K562 (cell line): Measurements from ENCODE around the gene ACSF2. TPM values are rescaled to one million over a fixed set of nuclear protein-coding genes. Genes with fewer than 3 reads are reported as not detected.

Experiments used
- ATAC-seq: fragments of 200-7000 bp; cut with Tn5 transposase; 3 replicates; pipeline ENCODE4 v1.9.1; 2020; ENCODE audit warnings: moderate library complexity
- BruUV-seq: library from RNA; stranded (reverse); fragments of 400-500 nt; replicated peaks from 2 replicates; lab custom pipeline; 2021; lab: Mats Ljungman, UMichigan
- CTCF ChIA-PET: fragments of 300-600 bp; formaldehyde crosslinking; extraction: SDS; loops from one replicate; lab custom pipeline; 2021; ENCODE audit warnings: low intra/inter-chr PET ratio; lab: Yijun Ruan, JAX
- POLR2A ChIA-PET: fragments of 300-600, 350-650 bp; sonication (Branson Sonifier 250); formaldehyde crosslinking; extraction: SDS; loops from one replicate; lab custom pipeline; 2021; ENCODE audit warnings: antibody characterized with exemption, inconsistent platforms; lab: Yijun Ruan, JAX
- DNase-seq, 4 experiments: peaks; one replicate each; pipeline versions ENCODE4 v3.0.0 to v3.0.0-alpha.2; 2011 to 2018; ENCODE audit warnings: low spot score in 3 of 4, mixed read lengths in 3 of 4; ENCODE audit errors: extremely low read depth in 1 of 4
- FAIRE-seq: peaks from 2 replicates; lab custom pipeline; 2011; peaks lifted over from hg19 to GRCh38; lab: Jason Lieb, UNC
- H2AFZ ChIP-seq: 2 replicates; pipeline ENCODE4 v1.6.0; 2011; ENCODE audit warnings: low read depth, low read length, control low read depth, inconsistent platforms
- H3K27ac ChIP-seq: fragments of 200-600 bp; 3 replicates; pipeline ENCODE4 v1.8.0; 2011; ENCODE audit warnings: low read depth, mild to moderate bottlenecking, control low read depth, inconsistent platforms, low read length, moderate library complexity, mixed read lengths; ENCODE audit errors: extremely low read depth
- H3K27me3 ChIP-seq, 2 experiments: fragments of 300-600 bp in 1 of 2; 2 replicates in 1 of 2; 3 replicates in 1 of 2; pipeline versions ENCODE4 v1.6.0 to v1.8.0; 2011; ENCODE audit warnings: inconsistent platforms in 2 of 2, low read length in 2 of 2, mild to moderate bottlenecking in 1 of 2, mixed read lengths in 1 of 2, moderate library complexity in 1 of 2; ENCODE audit not compliant: control insufficient read depth in 2 of 2, insufficient read depth in 2 of 2
- H3K36me3 ChIP-seq: fragments of 300-600 bp; 3 replicates; pipeline ENCODE4 v1.8.0; 2011; ENCODE audit warnings: mild to moderate bottlenecking, low read length, inconsistent platforms; ENCODE audit not compliant: control insufficient read depth, insufficient read depth
- H3K4me1 ChIP-seq, 2 experiments: fragments of 200-600 bp in 1 of 2; replicated peaks in 1 of 2; 2 replicates in 1 of 2; 3 replicates in 1 of 2; pipeline versions ENCODE4 v1.5.1 to v1.8.0; 2011; ENCODE audit warnings: inconsistent platforms in 2 of 2, low read length in 2 of 2, mild to moderate bottlenecking in 1 of 2, mixed read lengths in 1 of 2, moderate library complexity in 1 of 2; ENCODE audit not compliant: control insufficient read depth in 2 of 2, insufficient read depth in 2 of 2
- H3K4me2 ChIP-seq: 2 replicates; pipeline ENCODE4 v1.6.1; 2011; ENCODE audit warnings: low read length, control low read depth, inconsistent platforms, mixed read lengths; ENCODE audit not compliant: insufficient read depth
- H3K4me3 ChIP-seq: fragments of 200-600 bp; sonication (generic), shearing (Covaris generic); 2 replicates; pipeline ENCODE4 v1.5.1; 2016; ENCODE audit warnings: control low read depth, inconsistent platforms
- H3K79me2 ChIP-seq: fragments of 200-600 bp; 3 replicates; pipeline ENCODE4 v1.8.0; 2011; ENCODE audit warnings: low read length, inconsistent platforms; ENCODE audit not compliant: control insufficient read depth, insufficient read depth
- H3K9ac ChIP-seq, 2 experiments: 2 replicates each; pipeline versions ENCODE4 v1.6.0 to v1.6.1; 2011; ENCODE audit warnings: low read depth in 2 of 2, low read length in 2 of 2, control low read depth in 1 of 2, inconsistent platforms in 1 of 2, mild to moderate bottlenecking in 1 of 2, mixed read lengths in 1 of 2; ENCODE audit not compliant: insufficient read depth in 1 of 2
- H3K9me1 ChIP-seq: one replicate; pipeline ENCODE4 v1.6.0; 2011; ENCODE audit warnings: inconsistent platforms, mild to moderate bottlenecking, low read length, moderate library complexity; ENCODE audit not compliant: control insufficient read depth, insufficient read depth
- H3K9me3 ChIP-seq: replicated peaks from 2 replicates; pipeline ENCODE4 v1.5.1; 2011; ENCODE audit warnings: low read depth, low read length, inconsistent platforms; ENCODE audit not compliant: control insufficient read depth, insufficient read depth
- H4K20me1 ChIP-seq: replicated peaks from 2 replicates; pipeline ENCODE4 v1.6.1; 2011; ENCODE audit warnings: low read length, inconsistent platforms, mixed read lengths; ENCODE audit not compliant: control insufficient read depth, insufficient read depth
- AFF4 ChIP-seq: sonication (generic); formaldehyde crosslinking; IDR thresholded peaks from 2 replicates; pipeline ENCODE4 v1.8.0; 2023; ENCODE audit warnings: mild to moderate bottlenecking, missing genetic modification reagents
- BMI1 ChIP-seq: fragments of 150-350 bp; IDR thresholded peaks from 2 replicates; pipeline ENCODE4 v1.6.1; 2014; ENCODE audit warnings: low read length
- DDX20 ChIP-seq: fragments of 450-650 bp; IDR thresholded peaks from 2 replicates; pipeline ENCODE4 v1.6.1; 2016; ENCODE audit warnings: missing genetic modification characterization, low read depth, mild to moderate bottlenecking, missing compliant biosample characterization, moderate library complexity
- MTA2 ChIP-seq: fragments of 450-650 bp; IDR thresholded peaks from 2 replicates; pipeline ENCODE4 v1.6.1; 2016; ENCODE audit warnings: low read depth
- NCOA2 ChIP-seq, 2 experiments: fragments of 450-650 bp; IDR thresholded peaks; 2 replicates each; pipeline ENCODE4 v1.6.1; 2018; ENCODE audit warnings: mild to moderate bottlenecking in 2 of 2, moderate library complexity in 1 of 2; ENCODE audit not compliant: partially characterized antibody in 2 of 2
- RHOXF2B ChIP-seq: fragments of 250-450 bp; sonication (Bioruptor Pico); conservative IDR thresholded peaks from 2 replicates; pipeline ENCODE4 v1.5.1; 2021
- ZFP30 ChIP-seq: fragments of 250-450 bp; sonication (Bioruptor Pico); IDR thresholded peaks from 2 replicates; pipeline ENCODE4 v1.8.0; 2022; ENCODE audit warnings: moderate library complexity, mild to moderate bottlenecking, inconsistent platforms, borderline replicate concordance
- ZNF431 ChIP-seq: sonication (generic); formaldehyde crosslinking; IDR thresholded peaks from 2 replicates; pipeline ENCODE4 v1.8.0; 2022; ENCODE audit warnings: mild to moderate bottlenecking, missing genetic modification reagents
- WGBS: fragments of 100-300 bp; shearing (Covaris generic); methylation state at CpG from one replicate; pipeline ENCODE4 v1.1.6; 2016; ENCODE audit warnings: low coverage, mixed read lengths; ENCODE audit not compliant: insufficient coverage; ENCODE audit errors: missing lambda C conversion rate; 5-methylcytosine and 5-hydroxymethylcytosine counted together
- in situ Hi-C: fragments of 300-500 bp; cut with MboI; formaldehyde crosslinking; loops from 4 replicates; pipeline ENCODE4 v1.15.0; 2018; ENCODE audit warnings: inconsistent platforms, mixed read lengths
- intact Hi-C: fragments of 100-400 bp; cut with micrococcal nuclease; formaldehyde crosslinking; loops from 2 replicates; pipeline ENCODE4 v1.14.2; 2022
- polyA plus RNA-seq, 8 experiments: library from polyadenylated mRNA; depleted of rRNA in 4 of 8; stranded (reverse) in 5 of 8; unstranded in 3 of 8; fragments of >200 nt; fragmentation: Nextera tagmentation in 2 of 8; fragmentation: Illumina TruSeq in 1 of 8; extraction: Ambion mirVana in 2 of 8; extraction: Trizol in 1 of 8; gene quantifications; 2 replicates each; pipeline versions ENCODE4 v1.2.1 to v1.2.3, GENCODE V29; 2011 to 2014; ENCODE audit warnings: inconsistent platforms in 1 of 8, missing spikeins in 1 of 8
- total RNA-seq, 7 experiments: library from RNA; depleted of rRNA in 6 of 7; stranded (reverse); fragments of >200 nt in 6 of 7; fragmentation: Illumina TruSeq in 2 of 7; extraction: Trizol in 2 of 7; gene quantifications; 2 replicates each; pipeline versions ENCODE4 v1.2.1 to v1.2.3, GENCODE V29; 2011 to 2021; ENCODE audit warnings: low replicate concordance in 1 of 7
- TF ChIP-seq, protein P1 (sequence below): fragments of 450-650 bp; IDR thresholded peaks from 2 replicates; pipeline ENCODE4 v1.6.1; 2016; ENCODE audit warnings: low read depth

Gene ACSF2
- total and polyA plus RNA-seq, 9 of the 15 experiments (the other 6 are each of a cell fraction or from before 2014, with no cell fraction given), result 0.89 to 6.1 (median 3.5) TPM

DNA sequence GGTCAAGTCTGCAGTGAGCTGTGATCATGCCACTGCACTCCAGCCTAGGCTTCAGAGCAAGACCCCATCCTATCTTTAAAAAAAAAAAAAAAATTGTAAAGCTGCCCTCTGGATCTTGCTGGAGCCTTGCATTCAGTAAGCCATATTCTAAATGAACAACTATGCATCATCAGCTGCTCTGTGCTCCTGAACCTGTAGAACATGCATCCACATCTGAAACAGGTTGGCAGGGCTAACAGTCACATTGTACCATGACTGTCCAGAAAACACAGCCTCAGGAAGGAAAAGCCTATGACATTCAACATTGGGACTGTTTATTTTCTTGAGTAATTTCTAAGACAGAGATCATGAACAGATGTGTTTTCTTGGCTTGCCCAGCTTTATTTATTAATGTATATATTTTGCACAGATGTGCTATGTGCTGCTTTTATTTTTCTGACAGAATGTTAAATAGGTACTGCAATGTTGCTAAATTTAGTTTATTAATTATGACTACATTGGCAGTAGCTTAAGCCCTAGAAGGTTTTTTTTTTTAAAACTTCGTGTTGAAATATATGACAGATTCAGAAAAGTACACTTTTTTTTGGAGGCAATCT is 19.8 kb downstream of the ACSF2 start:
- FAIRE-seq, result no peak
- ATAC-seq, result no peak
- no TSS peak for BruUV-seq
- H3K4me1 ChIP-seq, result peaks cover 17 to 22% of the 10 kb centered on the region in 2 experiments
- H3K27me3 ChIP-seq, result no peaks in the 10 kb centered on the region
- CTCF ChIA-PET, result interaction anchor here (0.6 kb wide), 1 partner anchor 59 kb away, joined by 3 read pairs; no protein-coding TSS in a partner anchor
- H3K9me1 ChIP-seq, result no peaks in the 10 kb centered on the region
- no peaks in the 10 kb centered on the region for H3K79me2 ChIP-seq
- POLR2A ChIA-PET, result interaction anchor here (0.6 kb wide), 2 partner anchors 73 to 230 kb away, joined by 3 read pairs; partner anchors contain the start of genes EME1 and MRPL27
- no peaks in the 10 kb centered on the region for H3K36me3 ChIP-seq
- 0% methylated on average over 1 of the region's 1 CpG for WGBS
- no peak overlapping the region for H3K27ac ChIP-seq
- no peak overlapping the region; a peak in 1 of 4 replicates for H3K9ac ChIP-seq
- no peak overlapping the region for H3K4me3 ChIP-seq
- H2AFZ ChIP-seq, result no peak overlapping the region
- peaks cover 5% of the 10 kb centered on the region; the same call in 1 of the 2 replicates for H4K20me1 ChIP-seq
- no peak overlapping the region for H3K4me2 ChIP-seq
- DNase-seq, result no peak
- intact Hi-C loops, result no loop called here
- H3K9me3 ChIP-seq, result no peaks in the 10 kb centered on the region
- in situ Hi-C loops, result no loop called here
- TF ChIP-seq MTA2 (no peak), BMI1 (no peak), NCOA2 (IDR thresholded peaks at IDR 0.05; ENCODE audit: partially characterized antibody in 2 of 2) (no peak), ZNF431 (CRISPR knock-in tag) (no peak), RHOXF2B (CRISPR knock-in tag) (no peak), ZFP30 (CRISPR knock-in tag) (no peak), AFF4 (no peak), DDX20 (no peak)
- TF ChIP-seq, protein P1, sequence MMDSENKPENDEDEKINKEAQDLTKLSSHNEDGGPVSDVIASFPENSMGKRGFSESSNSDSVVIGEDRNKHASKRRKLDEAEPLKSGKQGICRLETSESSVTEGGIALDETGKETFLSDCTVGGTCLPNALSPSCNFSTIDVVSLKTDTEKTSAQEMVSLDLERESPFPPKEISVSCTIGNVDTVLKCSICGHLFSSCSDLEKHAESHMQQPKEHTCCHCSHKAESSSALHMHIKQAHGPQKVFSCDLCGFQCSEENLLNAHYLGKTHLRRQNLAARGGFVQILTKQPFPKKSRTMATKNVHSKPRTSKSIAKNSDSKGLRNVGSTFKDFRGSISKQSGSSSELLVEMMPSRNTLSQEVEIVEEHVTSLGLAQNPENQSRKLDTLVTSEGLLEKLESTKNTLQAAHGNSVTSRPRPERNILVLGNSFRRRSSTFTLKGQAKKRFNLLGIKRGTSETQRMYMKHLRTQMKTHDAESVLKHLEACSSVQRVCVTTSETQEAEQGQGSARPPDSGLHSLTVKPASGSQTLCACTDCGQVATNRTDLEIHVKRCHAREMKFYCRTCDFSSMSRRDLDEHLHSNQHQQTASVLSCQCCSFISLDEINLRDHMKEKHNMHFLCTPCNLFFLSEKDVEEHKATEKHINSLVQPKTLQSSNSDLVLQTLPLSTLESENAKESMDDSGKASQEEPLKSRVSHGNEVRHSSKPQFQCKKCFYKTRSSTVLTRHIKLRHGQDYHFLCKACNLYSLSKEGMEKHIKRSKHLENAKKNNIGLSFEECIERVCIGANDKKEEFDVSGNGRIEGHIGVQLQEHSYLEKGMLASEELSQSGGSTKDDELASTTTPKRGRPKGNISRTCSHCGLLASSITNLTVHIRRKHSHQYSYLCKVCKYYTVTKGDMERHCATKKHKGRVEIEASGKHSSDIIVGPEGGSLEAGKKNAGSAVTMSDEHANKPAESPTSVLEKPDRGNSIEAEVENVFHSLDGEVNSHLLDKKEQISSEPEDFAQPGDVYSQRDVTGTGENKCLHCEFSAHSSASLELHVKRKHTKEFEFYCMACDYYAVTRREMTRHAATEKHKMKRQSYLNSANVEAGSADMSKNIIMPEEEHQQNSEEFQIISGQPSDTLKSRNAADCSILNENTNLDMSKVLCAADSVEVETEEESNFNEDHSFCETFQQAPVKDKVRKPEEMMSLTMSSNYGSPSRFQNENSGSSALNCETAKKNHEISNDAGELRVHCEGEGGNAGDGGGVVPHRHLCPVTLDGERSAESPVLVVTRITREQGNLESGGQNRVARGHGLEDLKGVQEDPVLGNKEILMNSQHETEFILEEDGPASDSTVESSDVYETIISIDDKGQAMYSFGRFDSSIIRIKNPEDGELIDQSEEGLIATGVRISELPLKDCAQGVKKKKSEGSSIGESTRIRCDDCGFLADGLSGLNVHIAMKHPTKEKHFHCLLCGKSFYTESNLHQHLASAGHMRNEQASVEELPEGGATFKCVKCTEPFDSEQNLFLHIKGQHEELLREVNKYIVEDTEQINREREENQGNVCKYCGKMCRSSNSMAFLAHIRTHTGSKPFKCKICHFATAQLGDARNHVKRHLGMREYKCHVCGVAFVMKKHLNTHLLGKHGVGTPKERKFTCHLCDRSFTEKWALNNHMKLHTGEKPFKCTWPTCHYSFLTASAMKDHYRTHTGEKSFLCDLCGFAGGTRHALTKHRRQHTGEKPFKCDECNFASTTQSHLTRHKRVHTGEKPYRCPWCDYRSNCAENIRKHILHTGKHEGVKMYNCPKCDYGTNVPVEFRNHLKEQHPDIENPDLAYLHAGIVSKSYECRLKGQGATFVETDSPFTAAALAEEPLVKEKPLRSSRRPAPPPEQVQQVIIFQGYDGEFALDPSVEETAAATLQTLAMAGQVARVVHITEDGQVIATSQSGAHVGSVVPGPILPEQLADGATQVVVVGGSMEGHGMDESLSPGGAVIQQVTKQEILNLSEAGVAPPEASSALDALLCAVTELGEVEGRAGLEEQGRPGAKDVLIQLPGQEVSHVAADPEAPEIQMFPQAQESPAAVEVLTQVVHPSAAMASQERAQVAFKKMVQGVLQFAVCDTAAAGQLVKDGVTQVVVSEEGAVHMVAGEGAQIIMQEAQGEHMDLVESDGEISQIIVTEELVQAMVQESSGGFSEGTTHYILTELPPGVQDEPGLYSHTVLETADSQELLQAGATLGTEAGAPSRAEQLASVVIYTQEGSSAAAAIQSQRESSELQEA, result no peak
